Measurements from ENCODE around the gene GMCL1.
"Not testable (repeated sequence)": the region's sequence is repeated elsewhere in the genome, so short reads cannot be mapped to it uniquely, and the experiment has no call there.

Gene GMCL1

DNA sequence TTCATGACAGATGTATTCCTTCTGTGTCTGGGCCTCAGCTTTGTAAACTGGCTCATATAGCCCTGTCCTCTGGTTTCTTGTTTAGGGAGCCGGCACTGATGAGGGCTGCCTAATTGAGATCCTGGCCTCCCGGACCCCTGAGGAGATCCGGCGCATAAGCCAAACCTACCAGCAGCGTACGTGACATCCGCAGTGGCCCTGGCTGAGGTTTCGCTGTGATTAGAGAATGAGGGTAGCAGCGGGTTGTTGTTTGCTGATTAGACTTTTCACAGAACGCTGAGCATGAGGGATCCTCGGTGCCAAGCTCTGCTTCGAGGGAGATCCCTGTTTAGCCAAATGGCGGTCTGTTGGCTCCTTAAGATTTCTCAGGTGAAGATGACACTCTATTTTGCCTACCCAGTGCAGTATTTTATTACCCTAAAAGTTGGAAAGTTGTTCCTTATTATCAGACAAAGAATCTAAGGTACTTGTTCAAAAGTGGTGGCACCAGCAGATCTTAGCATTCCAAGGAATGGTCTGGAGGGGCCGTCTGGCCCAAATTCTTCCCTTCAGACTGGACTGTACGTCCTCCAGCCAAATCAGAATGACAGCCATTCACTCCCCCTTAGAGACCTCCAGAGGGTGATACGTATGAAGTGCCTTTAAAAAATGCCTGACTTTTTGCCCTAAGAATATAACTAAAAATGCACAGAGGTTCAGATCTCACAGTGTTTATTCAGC is 21.5 kb upstream of the GMCL1 start:
- DNase-seq = no peak

DNA sequence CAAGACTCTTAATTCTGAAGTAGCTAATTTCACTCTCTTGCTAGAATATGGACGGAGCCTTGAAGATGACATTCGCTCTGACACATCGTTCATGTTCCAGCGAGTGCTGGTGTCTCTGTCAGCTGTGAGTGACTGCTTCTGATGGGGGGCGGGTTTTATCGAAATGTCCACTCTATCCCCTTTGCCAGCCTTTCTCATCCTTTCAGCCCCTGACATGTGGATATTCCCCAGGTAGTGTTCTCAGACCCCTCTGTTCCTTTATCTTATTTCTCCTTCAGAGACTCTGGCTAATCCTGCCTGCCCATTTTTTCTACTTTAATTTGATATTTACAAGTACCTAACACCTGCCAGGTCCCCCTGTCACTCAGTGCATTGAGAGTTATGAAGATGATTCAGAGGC is 18.9 kb upstream of the GMCL1 start:
- DNase-seq = no peak

DNA sequence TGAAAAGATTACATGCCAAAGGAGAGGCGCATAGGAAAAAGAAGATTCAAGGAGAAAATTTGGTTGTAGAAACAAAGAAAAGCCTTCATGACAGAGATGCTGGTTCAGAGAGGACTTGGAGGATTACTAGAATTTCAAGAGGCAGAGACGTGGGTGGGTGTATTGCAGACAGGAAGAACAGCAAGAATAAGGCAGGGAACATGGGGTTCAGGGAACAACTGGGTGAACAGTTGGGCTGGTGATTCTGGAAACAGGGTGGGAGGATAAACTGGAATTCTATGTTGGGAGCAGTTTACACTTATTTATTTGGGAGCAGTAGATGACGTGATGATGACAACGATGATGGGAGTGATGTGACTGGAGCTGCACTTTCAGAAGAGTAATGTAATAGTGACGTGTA is 18.4 kb upstream of the GMCL1 start:
- DNase-seq = no peak

- no peak for DNase-seq
Observed at GRCh38 chr2:69811591-69811990, 17.9 kb upstream of the GMCL1 start.

DNA sequence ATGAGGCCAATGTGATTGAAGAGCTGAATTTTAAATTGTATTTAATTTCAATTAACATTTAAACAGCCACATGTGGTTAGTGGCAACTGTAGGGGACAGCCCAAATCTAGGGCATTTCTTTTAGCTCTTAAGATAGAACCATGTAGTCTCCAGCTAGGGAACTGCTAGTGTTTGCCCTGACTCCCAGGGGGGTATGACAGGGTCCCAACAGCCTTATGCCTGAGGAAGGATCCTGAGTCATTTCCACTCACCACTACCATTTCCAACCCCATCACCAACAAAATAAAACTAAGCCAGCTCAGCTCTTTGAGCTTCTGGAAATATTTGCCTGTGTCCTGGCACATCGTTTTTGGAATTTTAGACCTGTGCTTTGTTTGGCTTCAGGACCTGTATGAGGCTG is 13.7 kb upstream of the GMCL1 start:
- no peak for DNase-seq

DNA sequence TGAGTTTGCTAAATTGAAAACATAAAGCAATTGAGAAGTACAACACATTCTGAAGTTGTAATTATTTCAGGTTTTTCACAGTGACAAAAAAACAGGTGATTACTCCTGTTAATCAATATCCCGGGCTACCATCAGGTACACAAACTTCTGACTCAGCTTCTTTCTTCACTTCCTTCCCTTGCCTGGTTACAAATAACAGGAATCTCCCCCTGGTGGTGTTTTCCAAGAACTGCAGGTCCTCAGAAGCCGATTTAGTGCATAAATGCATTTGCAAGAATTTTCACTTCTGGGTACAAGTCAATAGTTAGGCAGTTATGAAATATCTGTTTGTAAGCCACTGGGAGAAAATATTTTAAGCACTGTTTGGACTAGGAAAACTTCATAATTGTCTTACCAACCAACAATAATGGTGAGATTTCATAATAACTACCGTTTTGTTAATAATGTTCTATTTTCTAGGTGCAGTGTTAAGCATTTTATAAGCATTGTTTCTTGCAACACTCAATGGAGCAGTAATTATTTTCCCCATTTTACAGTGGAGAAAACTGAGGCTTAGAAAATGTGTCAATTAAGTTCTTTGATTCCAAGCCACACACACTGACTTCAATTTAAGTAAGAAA is 12.4 kb upstream of the GMCL1 start:
- peak; percentile 62 for DNase-seq

DNA sequence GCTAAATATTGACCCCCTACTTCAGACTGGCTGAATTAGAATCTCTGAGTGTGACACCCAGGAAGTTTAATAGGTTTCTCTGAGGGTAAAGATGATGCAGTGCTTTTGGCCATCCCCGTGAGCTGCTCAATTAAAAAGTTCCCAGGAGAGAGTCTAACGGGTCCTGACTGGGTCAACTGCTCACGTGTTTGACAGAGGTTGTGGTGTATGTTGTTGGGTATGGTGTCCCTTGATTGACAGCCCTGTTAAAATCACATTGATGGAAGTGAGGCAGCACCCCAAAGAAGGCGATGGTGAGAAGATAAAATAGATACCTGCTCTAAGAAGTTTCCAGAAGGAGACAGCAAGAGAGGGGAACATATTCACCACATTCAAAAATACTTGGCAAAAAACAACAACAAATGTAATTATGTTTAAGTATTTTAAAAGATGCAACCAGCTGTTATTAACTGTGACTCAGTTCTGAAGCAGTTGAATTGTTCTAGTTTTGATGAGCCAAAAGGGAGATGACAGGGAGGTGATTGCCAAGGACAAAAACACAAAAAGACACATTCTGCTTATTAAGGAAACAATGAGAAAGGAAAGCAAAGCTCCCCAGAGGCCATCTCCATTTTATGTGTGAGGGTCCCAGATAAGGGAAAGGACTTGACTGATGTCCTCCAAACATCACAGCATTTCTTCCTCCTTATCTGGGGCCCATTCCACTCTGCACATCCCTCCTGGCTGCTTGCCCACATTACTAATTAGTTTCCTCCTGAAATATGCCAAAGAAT is 11.5 kb upstream of the GMCL1 start:
- DNase-seq = no peak

DNA sequence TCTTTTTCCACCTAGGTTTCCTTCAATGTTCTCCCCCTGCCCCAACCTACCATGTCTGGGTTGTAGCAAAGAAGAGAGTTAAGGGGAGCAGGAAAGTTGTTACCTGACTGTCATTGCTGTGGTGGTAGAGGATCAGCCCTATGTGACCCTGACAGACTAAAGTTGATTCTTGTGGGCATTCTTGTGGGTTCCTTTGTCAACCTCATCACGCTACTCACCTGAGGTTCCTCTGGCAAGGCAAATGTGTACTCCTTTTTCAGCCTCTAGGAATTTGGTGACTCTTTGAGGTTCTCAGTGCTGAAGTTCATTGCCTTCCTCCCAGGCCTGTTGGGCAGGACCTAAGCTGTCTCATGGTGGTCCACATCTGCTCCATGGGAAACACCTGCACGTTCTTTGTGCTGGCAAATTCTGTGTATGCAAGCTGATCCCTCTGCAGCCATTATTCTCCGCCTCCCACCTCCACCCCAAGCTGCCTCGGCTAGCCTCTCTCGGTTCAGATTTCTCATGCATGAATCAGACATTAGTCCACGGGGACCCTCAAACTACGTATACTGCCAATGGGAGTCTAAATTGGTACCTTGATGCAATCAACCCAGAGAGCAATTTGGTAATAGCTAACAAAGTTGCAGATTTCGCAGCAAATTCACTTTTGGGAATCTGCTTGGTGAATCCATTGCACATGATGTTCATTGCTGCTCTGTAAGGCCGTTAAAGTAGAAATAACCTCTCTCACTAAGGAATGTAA is 1.5 kb upstream of the GMCL1 start:
- DNase-seq = no peak

DNA sequence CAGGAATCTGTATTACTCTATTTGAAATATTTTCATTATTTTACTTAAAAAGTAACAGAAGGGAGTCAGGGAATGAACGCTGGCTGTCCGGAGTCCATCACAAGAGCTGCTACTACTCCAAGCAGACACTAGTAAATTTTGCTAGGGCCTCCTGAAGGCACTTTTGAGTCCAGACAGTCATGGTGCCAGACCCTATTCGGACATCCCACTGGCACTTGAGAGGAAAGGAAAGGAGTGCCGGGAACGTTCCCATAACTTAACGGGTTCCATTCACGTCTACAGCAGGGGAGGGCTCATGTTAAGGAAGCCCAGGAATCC is 563 bp upstream of the GMCL1 start:
- DNase-seq = no peak

DNA sequence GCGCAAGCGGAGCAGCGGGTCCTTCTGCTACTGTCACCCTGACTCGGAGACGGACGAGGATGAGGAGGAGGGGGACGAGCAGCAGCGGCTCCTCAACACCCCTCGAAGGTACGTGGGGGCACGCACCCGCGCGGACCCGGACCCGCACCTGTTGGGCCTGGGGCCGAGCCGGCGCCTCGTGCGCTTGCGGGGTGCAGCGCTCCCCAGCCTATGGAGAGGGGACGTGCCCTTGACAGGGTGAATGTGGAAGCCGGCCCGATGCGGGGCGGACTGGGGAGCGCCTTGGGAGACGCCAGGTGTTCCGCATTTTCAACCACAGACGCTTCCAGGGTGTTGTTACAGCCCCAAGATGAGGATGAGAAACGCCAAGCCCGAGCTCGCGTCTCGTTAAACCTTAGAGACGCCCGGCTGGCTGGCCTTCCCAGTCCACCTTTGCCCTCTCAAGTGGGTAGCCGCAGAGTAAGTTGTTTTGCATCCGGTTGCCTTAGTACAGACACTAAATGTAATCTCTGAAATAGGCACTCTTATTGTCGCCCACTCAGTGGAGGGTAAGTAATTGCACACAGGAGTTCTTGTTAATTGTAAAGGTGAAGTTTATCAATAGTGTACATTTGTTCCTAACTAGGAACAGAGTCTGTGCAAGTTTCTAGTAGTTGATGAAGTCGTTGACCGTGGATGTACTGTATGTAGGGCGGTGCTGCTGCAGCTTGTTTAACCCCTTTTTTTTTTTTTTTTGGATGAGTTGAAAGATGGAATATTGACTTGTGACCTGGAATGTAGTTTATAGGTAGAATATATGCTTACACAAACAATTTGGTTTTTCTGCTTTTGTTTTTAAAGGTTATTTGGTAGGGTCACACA is 815 bp downstream of the GMCL1 start:
- DNase-seq = peak; percentile 18

DNA sequence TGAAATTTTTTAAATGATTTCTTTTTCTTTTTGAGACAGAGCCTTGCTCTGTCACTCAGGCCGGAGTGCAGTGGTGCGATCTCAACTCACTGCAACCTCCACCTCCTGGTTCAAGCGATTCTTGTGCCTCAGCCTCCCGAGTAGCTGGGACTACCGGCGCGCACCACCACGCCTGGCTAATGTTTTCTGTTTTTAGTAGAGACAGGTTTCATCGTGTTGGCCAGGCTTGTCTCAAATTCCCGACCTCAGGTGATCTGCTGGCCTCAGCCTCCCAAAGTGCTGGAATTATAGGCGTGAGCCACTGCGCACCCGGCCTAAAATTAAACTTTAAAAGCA is 1.4 kb downstream of the GMCL1 start:
- not testable (repeated sequence) for DNase-seq

GRCh38 chr2:69831354-69831905 is 2.0 kb downstream of the GMCL1 start:
- no peak for DNase-seq

DNA sequence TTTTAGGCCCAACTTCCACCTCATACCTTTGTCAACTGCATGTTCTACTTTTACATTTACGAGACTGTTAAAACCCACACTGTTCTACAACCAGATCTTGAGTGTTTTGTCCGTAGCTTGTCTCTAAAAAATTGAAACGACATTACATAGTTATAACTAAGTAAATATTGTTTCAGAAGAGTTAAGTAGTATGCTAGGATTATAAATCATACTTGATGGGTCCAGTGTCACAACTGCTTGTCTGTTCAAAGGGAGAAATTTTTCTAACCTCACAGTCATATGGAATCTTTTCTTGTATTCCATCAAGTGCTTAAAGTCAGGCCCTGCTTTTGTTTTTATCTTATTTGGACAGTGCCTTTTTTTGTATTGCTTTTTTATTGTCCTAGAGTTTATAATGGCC is 4.3 kb downstream of the GMCL1 start:
- DNase-seq = no peak

GRCh38 chr2:69835666-69836065 is 6.2 kb downstream of the GMCL1 start:
- DNase-seq = no peak

DNA sequence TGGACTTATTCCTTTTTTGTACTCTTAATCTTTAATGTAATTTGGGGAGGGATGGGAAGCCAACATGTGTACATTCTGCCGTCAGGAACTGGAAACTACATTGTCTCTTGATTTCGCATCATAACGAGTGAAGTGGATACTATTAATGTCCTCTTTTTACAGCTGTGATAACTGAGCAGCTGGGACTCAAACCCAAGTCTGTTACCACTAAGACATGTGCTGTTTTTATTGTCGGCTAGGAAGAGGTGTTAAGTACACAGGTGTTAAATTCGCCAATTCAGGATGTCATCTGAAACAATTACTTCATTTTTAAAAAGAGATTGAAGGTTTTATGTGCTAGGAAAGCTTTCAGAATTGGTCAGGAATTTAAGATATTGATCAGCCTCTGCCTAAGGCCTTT is 6.9 kb downstream of the GMCL1 start:
- DNase-seq = no peak

DNA sequence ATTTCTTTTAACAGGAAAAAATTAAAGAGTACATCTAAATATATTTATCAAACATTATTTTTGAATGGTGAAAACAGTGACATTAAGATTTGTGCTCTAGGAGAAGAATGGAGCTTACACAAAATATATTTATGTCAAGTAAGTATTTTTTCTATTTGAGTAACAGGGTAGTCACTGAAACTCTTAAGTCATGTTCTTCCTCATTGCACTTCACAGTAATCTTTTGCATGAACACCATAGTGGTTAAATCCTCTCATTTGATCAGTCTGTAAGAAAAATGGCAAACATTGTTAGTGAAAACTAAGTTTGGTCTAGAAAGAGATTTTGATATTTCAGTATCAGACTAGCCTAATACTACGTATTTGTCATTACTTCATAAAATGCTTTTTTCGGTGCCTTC is 8.1 kb downstream of the GMCL1 start:
- no peak for DNase-seq

- no peak for DNase-seq
Observed at GRCh38 chr2:69843993-69844392, 14.5 kb downstream of the GMCL1 start.

- no peak for DNase-seq
Observed at GRCh38 chr2:69844560-69844959, 15.1 kb downstream of the GMCL1 start.

DNA sequence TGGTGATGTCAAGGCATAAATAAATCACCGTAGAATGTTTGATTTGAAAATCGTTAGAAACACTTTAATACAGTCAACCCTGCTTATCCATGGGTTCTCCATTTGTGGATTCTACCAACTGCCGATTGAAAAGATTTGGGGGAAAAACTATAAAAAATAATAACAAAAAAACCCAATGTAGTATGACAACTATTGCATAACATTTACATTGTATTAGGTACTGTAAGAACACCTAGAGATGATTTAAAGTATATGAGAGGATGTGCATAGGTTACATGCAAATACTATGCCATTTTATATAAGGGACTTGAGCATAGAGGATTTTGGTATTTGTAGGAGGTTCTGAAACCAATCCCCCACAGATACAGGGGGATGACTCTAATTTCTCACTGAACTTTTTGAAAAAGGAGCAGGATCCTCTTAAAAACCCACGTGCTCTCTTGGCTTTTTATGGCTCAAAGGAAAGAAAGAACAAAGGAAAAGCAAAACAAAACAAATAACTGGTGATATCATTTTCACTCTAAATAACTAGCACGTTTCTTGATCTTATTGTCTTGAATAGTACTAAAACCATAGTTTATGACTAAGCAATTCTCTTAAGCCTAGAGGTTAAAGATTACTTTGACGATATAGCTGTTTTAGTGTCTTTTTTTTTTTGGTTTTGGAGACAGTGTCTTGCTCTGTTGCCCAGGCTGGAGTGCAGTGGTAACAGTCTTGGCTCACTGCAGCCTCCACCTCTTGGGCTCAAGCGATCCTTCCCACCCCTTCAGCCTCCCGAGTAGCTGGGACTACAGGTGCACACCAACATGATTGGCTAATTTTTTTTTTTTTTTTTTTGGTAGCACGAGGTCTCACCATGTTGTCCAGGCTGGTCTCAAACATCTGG is 17.0 kb downstream of the GMCL1 start:
- DNase-seq = no peak

- no peak for DNase-seq
Observed at GRCh38 chr2:69847068-69847828, 17.8 kb downstream of the GMCL1 start.
